ENCODE results near the gene ZNF276.

GRCh38 chr16:89782489-89782888 is 61.2 kb downstream of the ZNF276 start:
- TF ChIP-seq FOXP2 (optimal IDR thresholded peaks at IDR 0.05; ENCODE audit: control extremely low read depth, extremely low read length, insufficient read depth) (no peak), EZH2 (IDR thresholded peaks at IDR 0.05) (no peak), POLR2AphosphoS5 (IDR thresholded peaks at IDR 0.05; ENCODE audit: borderline replicate concordance, low read depth, low read length) (no peak)
